Measurements from ENCODE around the gene MTMR3. TPM values are rescaled to one million over a fixed set of nuclear protein-coding genes. Genes with fewer than 3 reads are reported as not detected.

MTMR3 gene
- total RNA-seq, 1 experiment from 2014 or later, result 27.0 TPM

- ATAC-seq (no peak), DNase-seq (ENCODE audit: low read depth, low spot score) (no peak)
- Histone ChIP-seq H3K9ac (ENCODE audit: low read length) (no peak overlapping the region), H3K79me2 (ENCODE audit: insufficient read depth, low read length) (no peaks in the 10 kb centered on the region), H3K9me3 (ENCODE audit: control insufficient read depth in 1 of 2, insufficient read depth in 1 of 2, low read depth in 1 of 2, low read length in 2 of 2) (no peaks in the 10 kb centered on the region), H3K4me1 (ENCODE audit: control insufficient read depth in 1 of 2, insufficient read depth in 2 of 2, low read length in 2 of 2) (peaks cover 10 to 14% of the 10 kb centered on the region in 2 experiments), H3K9me2 (ENCODE audit: insufficient read depth) (no peaks in the 10 kb centered on the region), H4K20me1 (ENCODE audit: insufficient read depth) (no peaks in the 10 kb centered on the region), H3K27me3 (ENCODE audit: insufficient read depth, low read length) (no peaks in the 10 kb centered on the region), H2AFZ (ENCODE audit: low read depth, low read length, poor library complexity, severe bottlenecking) (no peak overlapping the region), H3K4me2 (ENCODE audit: low read length) (no peak overlapping the region), H3K4me3 (replicated peaks in 1 of 2; ENCODE audit: low read depth in 1 of 2, low read length in 2 of 2) (no peak overlapping the region), H3K27ac (ENCODE audit: low read depth, low read length) (no peak overlapping the region), H3K36me3 (ENCODE audit: control insufficient read depth in 1 of 2, insufficient read depth in 2 of 2, low read length in 2 of 2) (peaks cover 0 to 4% of the 10 kb centered on the region in 2 experiments; a peak in 2 of 4 replicates)
- POLR2A ChIA-PET, result no interaction called here
- TF ChIP-seq ZBTB33 (IDR thresholded peaks at IDR 0.05; ENCODE audit: extremely low read depth, insufficient replicate concordance, low read length) (no peak), REST (IDR thresholded peaks at IDR 0.05; ENCODE audit: low read depth) (no peak), POLR2A (IDR thresholded peaks at IDR 0.05; ENCODE audit: borderline replicate concordance, extremely low read depth, insufficient read depth, insufficient read length) (no peak), SRF (IDR thresholded peaks at IDR 0.05; ENCODE audit: low read depth) (no peak), ATF3 (IDR thresholded peaks at IDR 0.05) (no peak), MAX (IDR thresholded peaks at IDR 0.05) (no peak), EZH2 (IDR thresholded peaks at IDR 0.05) (no peak), CTCF (IDR thresholded peaks at IDR 0.05 in 2 of 3, conservative IDR thresholded peaks at IDR 0.05 in 1 of 3; ENCODE audit: borderline replicate concordance in 1 of 3, insufficient read depth in 1 of 3, low read depth in 2 of 3, low read length in 2 of 3) (no peak), ZFX (IDR thresholded peaks at IDR 0.05) (no peak), SIN3A (IDR thresholded peaks at IDR 0.05; ENCODE audit: low read depth) (no peak), SP1 (IDR thresholded peaks at IDR 0.05; ENCODE audit: low read depth) (no peak), ELF1 (IDR thresholded peaks at IDR 0.05; ENCODE audit: borderline replicate concordance, low read depth) (no peak)
- RAD21 ChIA-PET (ENCODE audit: low non-redundant PET in 1 of 2, low total read pairs in 2 of 2, uncharacterized antibody in 2 of 2, unreplicated experiment in 2 of 2), result no interaction called here
- CTCF ChIA-PET, result no interaction called here
- BruUV-seq (replicated peaks), result no TSS peak
- intact Hi-C loops (cut with micrococcal nuclease), result no loop called here
Observed at GRCh38 chr22:30030329-30030728, 147.4 kb downstream of the MTMR3 start.

Data from HCT116 (cell line).